Panc1 (cell line): ENCODE results near the gene FARP2.

Source experiments
- POLR2AphosphoS5 ChIP-seq: IDR thresholded peaks from 2 replicates; pipeline ENCODE4 v1.6.1; 2012; ENCODE audit warnings: mild to moderate bottlenecking, low read depth, low read length, moderate library complexity
- SIN3A ChIP-seq: IDR thresholded peaks from 2 replicates; pipeline ENCODE4 v1.6.1; 2012; ENCODE audit warnings: low read depth, mild to moderate bottlenecking, low read length, moderate library complexity, borderline replicate concordance; ENCODE audit not compliant: insufficient read depth
- TCF7L2 ChIP-seq: IDR thresholded peaks from 2 replicates; pipeline ENCODE4 v1.6.1; 2011; ENCODE audit warnings: mild to moderate bottlenecking, low read depth, low read length, inconsistent platforms
- TF ChIP-seq, protein P1 (sequence below): fragments of 450-650 bp; IDR thresholded peaks from 2 replicates; pipeline ENCODE4 v1.5.1; 2017; ENCODE audit warnings: mild to moderate bottlenecking
- TF ChIP-seq, protein P2 (sequence below), 2 experiments: IDR thresholded peaks; 2 replicates each; pipeline ENCODE4 v1.6.1; 2011 to 2012; ENCODE audit warnings: low read depth in 2 of 2, control low read depth in 1 of 2, low read length in 1 of 2, mild to moderate bottlenecking in 1 of 2, moderate library complexity in 1 of 2; ENCODE audit not compliant: insufficient read depth in 1 of 2

DNA sequence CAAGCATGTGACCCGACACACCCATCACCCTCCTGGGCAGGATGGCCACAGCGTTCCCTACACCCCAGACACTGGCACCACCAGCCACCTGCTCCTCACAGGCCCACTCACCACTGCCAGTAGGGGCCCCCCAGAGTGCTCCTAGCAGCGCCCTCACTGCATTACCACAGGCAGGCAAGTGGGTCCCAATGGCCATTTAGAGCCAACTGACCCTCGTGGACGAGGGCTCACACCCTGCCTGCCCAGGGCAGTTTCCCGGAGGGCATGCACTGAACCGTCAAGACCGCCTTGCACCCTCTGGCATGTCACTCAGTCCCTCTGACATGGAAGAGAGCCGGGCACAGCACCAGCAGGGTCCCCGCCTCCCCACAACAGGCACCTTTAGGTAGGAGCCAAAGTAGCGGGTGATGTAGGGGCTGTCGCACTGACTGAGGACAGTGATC lies 145.0 kb downstream of the FARP2 start:
- TF ChIP-seq POLR2AphosphoS5, result no peak
- TF ChIP-seq, protein P1, sequence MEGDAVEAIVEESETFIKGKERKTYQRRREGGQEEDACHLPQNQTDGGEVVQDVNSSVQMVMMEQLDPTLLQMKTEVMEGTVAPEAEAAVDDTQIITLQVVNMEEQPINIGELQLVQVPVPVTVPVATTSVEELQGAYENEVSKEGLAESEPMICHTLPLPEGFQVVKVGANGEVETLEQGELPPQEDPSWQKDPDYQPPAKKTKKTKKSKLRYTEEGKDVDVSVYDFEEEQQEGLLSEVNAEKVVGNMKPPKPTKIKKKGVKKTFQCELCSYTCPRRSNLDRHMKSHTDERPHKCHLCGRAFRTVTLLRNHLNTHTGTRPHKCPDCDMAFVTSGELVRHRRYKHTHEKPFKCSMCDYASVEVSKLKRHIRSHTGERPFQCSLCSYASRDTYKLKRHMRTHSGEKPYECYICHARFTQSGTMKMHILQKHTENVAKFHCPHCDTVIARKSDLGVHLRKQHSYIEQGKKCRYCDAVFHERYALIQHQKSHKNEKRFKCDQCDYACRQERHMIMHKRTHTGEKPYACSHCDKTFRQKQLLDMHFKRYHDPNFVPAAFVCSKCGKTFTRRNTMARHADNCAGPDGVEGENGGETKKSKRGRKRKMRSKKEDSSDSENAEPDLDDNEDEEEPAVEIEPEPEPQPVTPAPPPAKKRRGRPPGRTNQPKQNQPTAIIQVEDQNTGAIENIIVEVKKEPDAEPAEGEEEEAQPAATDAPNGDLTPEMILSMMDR, result no peak
- no peak for TF ChIP-seq TCF7L2
- TF ChIP-seq, protein P2, sequence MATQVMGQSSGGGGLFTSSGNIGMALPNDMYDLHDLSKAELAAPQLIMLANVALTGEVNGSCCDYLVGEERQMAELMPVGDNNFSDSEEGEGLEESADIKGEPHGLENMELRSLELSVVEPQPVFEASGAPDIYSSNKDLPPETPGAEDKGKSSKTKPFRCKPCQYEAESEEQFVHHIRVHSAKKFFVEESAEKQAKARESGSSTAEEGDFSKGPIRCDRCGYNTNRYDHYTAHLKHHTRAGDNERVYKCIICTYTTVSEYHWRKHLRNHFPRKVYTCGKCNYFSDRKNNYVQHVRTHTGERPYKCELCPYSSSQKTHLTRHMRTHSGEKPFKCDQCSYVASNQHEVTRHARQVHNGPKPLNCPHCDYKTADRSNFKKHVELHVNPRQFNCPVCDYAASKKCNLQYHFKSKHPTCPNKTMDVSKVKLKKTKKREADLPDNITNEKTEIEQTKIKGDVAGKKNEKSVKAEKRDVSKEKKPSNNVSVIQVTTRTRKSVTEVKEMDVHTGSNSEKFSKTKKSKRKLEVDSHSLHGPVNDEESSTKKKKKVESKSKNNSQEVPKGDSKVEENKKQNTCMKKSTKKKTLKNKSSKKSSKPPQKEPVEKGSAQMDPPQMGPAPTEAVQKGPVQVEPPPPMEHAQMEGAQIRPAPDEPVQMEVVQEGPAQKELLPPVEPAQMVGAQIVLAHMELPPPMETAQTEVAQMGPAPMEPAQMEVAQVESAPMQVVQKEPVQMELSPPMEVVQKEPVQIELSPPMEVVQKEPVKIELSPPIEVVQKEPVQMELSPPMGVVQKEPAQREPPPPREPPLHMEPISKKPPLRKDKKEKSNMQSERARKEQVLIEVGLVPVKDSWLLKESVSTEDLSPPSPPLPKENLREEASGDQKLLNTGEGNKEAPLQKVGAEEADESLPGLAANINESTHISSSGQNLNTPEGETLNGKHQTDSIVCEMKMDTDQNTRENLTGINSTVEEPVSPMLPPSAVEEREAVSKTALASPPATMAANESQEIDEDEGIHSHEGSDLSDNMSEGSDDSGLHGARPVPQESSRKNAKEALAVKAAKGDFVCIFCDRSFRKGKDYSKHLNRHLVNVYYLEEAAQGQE (IDR thresholded peaks at IDR 0.05; ENCODE audit: insufficient read depth in 1 of 2, low read depth in 2 of 2, low read length in 1 of 2), result no peak
- TF ChIP-seq SIN3A, result no peak
